Activated CD4-positive, alpha-beta memory T cell treated with anti-CD3 and anti-CD28 coated beads for 36 hours (primary cell): Measurements from ENCODE around the gene ECSCR. TPM values are rescaled to one million over a fixed set of nuclear protein-coding genes. Genes with fewer than 3 reads are reported as not detected.
A peak's percentile ranks its signal among the peaks of the same experiment; 100 is the strongest.
"Not testable (repeated sequence)": the region's sequence is repeated elsewhere in the genome, so short reads cannot be mapped to it uniquely, and the experiment has no call there.

ENCODE experiments used
- CTCF ChIA-PET: fragments of 350-600 bp; sonication (Branson Sonifier 250); formaldehyde crosslinking; loops from one replicate; lab custom pipeline; 2021; ENCODE audit warnings: antibody characterized with exemption, inconsistent platforms; lab: Charles Lee
- POLR2A ChIA-PET: fragments of 350-600 bp; sonication (Branson Sonifier 250); formaldehyde crosslinking; loops from one replicate; lab custom pipeline; 2021; ENCODE audit warnings: antibody characterized with exemption; lab: Charles Lee
- DNase-seq: peaks from one replicate; pipeline ENCODE4 v3.0.0-alpha.2; 2020
- H3K27ac Mint-ChIP-seq: one replicate; pipeline ENCODE4 v1.8.0; 2021; ENCODE audit warnings: mixed read lengths
- H3K27me3 Mint-ChIP-seq: one replicate; pipeline ENCODE4 v1.8.0; 2021; ENCODE audit warnings: mixed read lengths
- H3K36me3 Mint-ChIP-seq: one replicate; pipeline ENCODE4 v1.8.0; 2021; ENCODE audit warnings: mixed read lengths
- H3K4me1 Mint-ChIP-seq: one replicate; pipeline ENCODE4 v1.8.0; 2021; ENCODE audit warnings: low read depth, mixed read lengths
- H3K4me3 Mint-ChIP-seq: one replicate; pipeline ENCODE4 v1.8.0; 2021; ENCODE audit warnings: mild to moderate bottlenecking, mixed read lengths
- H3K9me3 Mint-ChIP-seq: one replicate; pipeline ENCODE4 v1.8.0; 2021; ENCODE audit warnings: mixed read lengths
- intact Hi-C: fragments of 100-400 bp; cut with micrococcal nuclease; formaldehyde crosslinking; loops from one replicate; pipeline ENCODE4 v1.15.1; 2023
- total RNA-seq, 2 experiments: library from RNA; stranded (reverse); gene quantifications; one replicate each; pipeline ENCODE4 v1.2.3, GENCODE V29; 2021

Gene ECSCR
- 1 to 10 TPM; 3.7 to 4.2 TPM for total RNA-seq

DNA sequence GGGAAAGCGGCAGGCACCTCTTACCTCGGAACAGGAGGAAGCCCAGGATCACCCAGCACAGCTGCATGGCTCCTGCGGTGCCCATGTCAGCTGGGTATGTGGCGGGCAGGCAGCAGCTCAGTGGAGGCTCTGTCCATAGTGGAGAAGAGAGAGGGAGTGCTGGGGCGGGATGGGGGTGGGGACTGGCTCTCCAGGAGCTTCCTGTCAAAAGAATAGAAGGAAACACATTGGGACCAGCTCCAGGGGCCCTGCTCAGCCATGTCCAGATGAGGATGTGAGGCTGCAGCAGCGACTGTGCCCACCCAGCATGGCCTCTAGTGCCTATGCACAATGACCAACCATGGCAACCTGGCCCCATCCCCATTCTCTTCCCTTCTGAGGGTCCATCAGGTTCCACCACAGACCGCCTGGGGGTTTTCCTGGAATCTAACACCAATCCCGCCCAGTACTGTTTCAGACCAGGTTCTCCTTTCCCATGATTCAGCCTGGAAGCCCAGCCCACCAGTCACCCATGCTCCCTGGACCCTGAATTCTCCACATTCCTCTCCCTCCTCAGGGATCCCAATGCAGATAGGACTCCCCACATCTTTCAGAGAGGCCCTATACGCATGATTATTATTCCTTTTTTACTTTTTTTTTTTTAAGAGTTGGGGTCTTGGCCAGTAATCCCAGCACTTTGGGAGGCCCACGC lies at the start of gene ECSCR:
ECSCR (minus strand) TSS at position 158 of the 691 bp plus-strand sequence; CDS start at position 85, 73 bp downstream.
- H3K4me3 Mint-ChIP-seq, result no peak within 1 kb of the TSS
- H3K4me1 Mint-ChIP-seq, result peaks cover 38% of the 10 kb centered on the region
- H3K27me3 Mint-ChIP-seq, result no peaks in the 10 kb centered on the region
- no peaks in the 10 kb centered on the region for H3K36me3 Mint-ChIP-seq
- H3K27ac Mint-ChIP-seq, result no peak within 1 kb of the TSS
- intact Hi-C loops, result no loop called here
- ChIA-PET CTCF (interaction anchor here (1.1 to 1.4 kb wide), 2 partner anchors 19 to 32 kb away, joined by 3 read pairs; no protein-coding TSS in a partner anchor), POLR2A (interaction anchor here (0.9 to 3.4 kb wide), 4 partner anchors 8 to 25 kb away, joined by 3 to 11 read pairs (median 4); partner anchors contain the start of genes SMIM33 and STING1)
- DNase-seq, result no peak
- H3K9me3 Mint-ChIP-seq, result no peaks in the 10 kb centered on the region

DNA sequence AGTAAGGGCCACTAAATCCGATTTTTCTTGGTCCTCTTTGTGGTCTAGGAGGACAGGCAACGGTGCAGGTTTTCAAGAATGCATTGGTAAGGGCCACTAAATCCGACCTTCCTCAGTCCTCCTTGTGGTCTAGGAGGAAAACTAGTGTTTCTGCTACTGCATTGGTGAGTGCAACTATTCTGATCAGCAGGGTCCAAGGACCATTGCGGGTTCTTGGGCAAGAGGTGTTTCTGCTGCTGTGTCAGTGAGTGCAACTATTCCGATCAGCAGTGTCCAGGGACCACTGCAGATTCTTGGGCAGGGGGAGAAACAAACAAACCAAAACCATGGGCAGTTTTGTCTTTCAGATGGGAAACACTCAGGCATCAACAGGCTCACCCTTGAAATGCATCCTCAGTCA lies 42.2 kb upstream of the ECSCR start:
- H3K27me3 Mint-ChIP-seq, H3K9me3 Mint-ChIP-seq, intact Hi-C loops, H3K4me1 Mint-ChIP-seq, H3K27ac Mint-ChIP-seq, POLR2A ChIA-PET, DNase-seq, H3K36me3 Mint-ChIP-seq, H3K4me3 Mint-ChIP-seq: not testable (repeated sequence)
- CTCF ChIA-PET, result interaction anchor here (1.0 to 1.5 kb wide), 3 partner anchors 9 to 112 kb away, joined by 3 to 4 read pairs (median 4); no protein-coding TSS in a partner anchor

DNA sequence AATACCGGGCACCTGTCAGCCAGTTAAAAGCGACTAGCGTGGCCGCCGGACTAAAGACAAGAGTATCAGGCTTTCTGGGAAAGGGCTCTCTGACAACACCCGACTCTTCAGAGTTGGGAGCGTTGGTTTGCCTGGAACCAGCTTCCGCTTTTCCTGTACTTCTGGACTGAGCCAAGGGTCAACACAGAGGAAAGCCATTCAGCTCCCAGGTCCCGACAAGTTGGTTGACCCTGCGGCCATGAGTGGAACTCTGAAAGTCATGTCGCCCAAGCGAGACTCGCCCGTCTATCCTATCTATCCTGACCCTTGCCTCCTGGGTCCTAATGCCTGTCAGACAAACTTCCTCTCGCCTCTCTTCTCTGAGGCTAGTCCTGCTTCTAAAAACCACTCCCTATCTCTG lies 41.3 kb upstream of the ECSCR start:
- CTCF ChIA-PET, result interaction anchor here (1.2 kb wide), 1 partner anchor 111 kb away, joined by 4 read pairs; no protein-coding TSS in a partner anchor
- H3K36me3 Mint-ChIP-seq, H3K9me3 Mint-ChIP-seq, DNase-seq, H3K4me3 Mint-ChIP-seq, H3K4me1 Mint-ChIP-seq, POLR2A ChIA-PET, intact Hi-C loops, H3K27ac Mint-ChIP-seq, H3K27me3 Mint-ChIP-seq: not testable (repeated sequence)

DNA sequence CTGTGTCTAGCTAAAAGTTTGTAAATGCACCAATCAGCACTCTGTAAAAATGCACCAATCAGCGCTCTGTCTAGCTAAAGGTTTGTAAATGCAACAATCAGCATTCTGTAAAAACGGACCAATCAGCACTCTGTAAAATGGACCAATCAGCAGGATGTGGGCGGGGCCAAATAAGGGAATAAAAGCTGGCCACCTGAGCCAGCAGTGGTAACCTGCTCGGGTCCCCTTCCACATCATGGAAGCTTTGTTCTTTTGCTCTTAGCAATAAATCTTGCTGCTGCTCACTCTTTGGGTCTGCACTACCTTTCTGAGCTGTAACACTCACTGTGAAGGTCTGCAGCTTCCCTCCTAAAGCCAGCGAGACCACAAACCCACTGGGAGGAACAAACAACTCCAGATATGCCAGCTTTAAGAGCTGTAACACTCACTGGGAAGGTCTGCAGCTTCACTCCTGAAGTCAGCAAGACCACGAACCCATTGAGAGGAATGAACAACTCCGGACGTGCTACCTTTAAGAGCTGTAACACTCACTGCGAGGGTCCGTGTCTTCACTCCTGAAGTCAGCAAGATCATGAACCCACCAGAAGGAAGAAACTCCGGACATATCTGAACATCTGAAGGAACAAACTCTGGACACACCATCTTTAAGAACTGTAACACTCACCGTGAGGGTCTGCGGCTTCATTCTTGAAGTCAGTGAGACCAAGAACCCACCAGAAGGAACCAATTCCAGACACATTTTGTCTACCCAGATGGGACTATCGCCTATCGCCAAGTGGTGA lies 40.7 kb upstream of the ECSCR start:
- H3K27me3 Mint-ChIP-seq, DNase-seq, intact Hi-C loops, H3K36me3 Mint-ChIP-seq, H3K27ac Mint-ChIP-seq, H3K4me1 Mint-ChIP-seq, H3K9me3 Mint-ChIP-seq, H3K4me3 Mint-ChIP-seq: not testable (repeated sequence)
- ChIA-PET CTCF (interaction anchor here (1.2 to 2.7 kb wide), 3 partner anchors 10 to 110 kb away, joined by 4 to 10 read pairs (median 4); no protein-coding TSS in a partner anchor), POLR2A (interaction anchor here (0.9 kb wide), 1 partner anchor 9 kb away, joined by 3 read pairs; no protein-coding TSS in a partner anchor)

- intact Hi-C loops, result no loop called here
- Mint-ChIP-seq H3K4me1 (peaks cover 3% of the 10 kb centered on the region), H3K36me3 (no peaks in the 10 kb centered on the region), H3K9me3 (no peaks in the 10 kb centered on the region), H3K27me3 (no peaks in the 10 kb centered on the region), H3K4me3 (no peak overlapping the region), H3K27ac (no peak overlapping the region)
- ChIA-PET POLR2A (no interaction called here), CTCF (interaction anchor here (1.8 to 2.7 kb wide), 2 partner anchors 12 to 79 kb away, joined by 4 to 10 read pairs; no protein-coding TSS in a partner anchor)
- no peak for DNase-seq
These were observed 38.8 kb upstream of the ECSCR start for GRCh38 chr5:139501381-139501780.

DNA sequence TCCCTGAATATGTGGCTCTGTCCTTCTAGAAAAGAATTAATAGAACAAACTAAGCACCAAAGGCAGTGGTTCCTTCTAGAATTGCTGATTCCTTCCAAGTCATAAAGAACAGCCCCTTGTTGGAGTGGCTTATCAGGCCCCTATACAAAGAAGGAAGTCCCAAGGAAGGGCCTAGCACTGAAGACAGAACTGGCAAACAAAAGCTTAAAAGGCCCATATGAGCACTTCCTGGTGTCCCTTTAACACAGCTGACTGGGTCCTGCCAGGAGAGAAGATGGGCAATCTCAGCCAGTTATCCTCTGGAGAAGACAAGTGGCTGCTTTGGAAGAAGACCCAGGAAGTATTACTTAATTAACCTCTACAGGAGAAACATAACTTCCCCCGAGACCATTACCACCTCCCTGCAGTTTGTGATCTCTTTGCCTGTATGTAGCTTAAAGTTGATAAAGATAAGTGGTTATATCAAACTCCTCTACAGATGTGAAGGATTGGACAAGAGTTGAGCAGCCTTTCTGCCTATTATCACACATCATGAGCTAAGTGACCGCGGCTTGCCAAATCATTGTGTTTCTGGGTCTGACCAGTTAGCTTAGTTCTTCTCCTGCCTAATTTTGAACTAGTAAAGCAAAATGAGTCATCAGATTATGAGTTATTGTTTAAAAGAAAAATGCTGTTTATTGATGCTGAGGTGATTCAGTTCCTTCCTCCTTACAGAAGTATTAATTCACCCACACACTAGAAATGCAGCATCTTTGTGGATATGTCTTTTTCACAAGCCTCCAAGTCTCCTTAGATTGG lies 33.3 kb upstream of the ECSCR start:
- Mint-ChIP-seq H3K9me3 (no peaks in the 10 kb centered on the region), H3K27me3 (no peaks in the 10 kb centered on the region), H3K4me3 (no peak overlapping the region), H3K27ac (peak overlapping the region; percentile 73), H3K36me3 (no peaks in the 10 kb centered on the region), H3K4me1 (peaks cover 26% of the 10 kb centered on the region)
- CTCF ChIA-PET, result interaction anchor here (0.5 to 5.3 kb wide), 8 partner anchors 12 to 76 kb away, joined by 3 to 29 read pairs (median 4); partner anchors contain the start of gene STING1
- DNase-seq, result peak; percentile 51
- POLR2A ChIA-PET, result interaction anchor here (1.6 to 1.9 kb wide), 2 partner anchors 14 to 17 kb away, joined by 9 to 15 read pairs; partner anchors contain the start of gene STING1
- intact Hi-C loops, result no loop called here

GRCh38 chr5:139494832-139495231 lies 32.3 kb upstream of the ECSCR start:
- no peaks in the 10 kb centered on the region for H3K36me3 Mint-ChIP-seq
- no peak overlapping the region for H3K4me3 Mint-ChIP-seq
- H3K27ac Mint-ChIP-seq, result no peak overlapping the region
- DNase-seq, result no peak
- ChIA-PET CTCF (interaction anchor here (0.5 to 5.3 kb wide), 5 partner anchors 12 to 72 kb away, joined by 3 to 29 read pairs (median 7); partner anchors contain the start of genes ECSCR and STING1), POLR2A (interaction anchor here (1.9 kb wide), 1 partner anchor 13 kb away, joined by 15 read pairs; the partner anchor contains the start of gene STING1)
- intact Hi-C loops, result no loop called here
- peaks cover 26% of the 10 kb centered on the region for H3K4me1 Mint-ChIP-seq
- no peaks in the 10 kb centered on the region for H3K9me3 Mint-ChIP-seq
- no peaks in the 10 kb centered on the region for H3K27me3 Mint-ChIP-seq

DNA sequence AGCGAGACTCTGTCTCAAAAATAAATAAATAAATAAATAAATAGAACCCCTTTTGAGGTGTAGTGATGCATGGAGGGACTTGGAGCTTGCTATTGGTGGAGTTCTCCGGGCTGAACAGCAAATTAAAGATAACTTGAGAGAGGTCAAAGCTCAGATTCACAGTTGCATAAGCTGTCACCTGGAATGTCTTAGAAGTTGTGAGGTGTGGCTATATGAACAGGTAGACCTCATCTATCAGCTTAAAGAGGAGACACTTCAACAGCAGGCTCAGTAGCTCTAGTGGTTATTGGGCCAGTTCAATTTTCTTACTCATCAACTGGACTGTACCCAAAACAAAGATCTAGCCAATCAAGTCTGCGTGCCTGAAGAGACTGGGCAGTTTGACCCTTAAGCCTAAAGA lies 31.7 kb upstream of the ECSCR start:
- Mint-ChIP-seq H3K4me3 (no peak overlapping the region), H3K27me3 (no peaks in the 10 kb centered on the region), H3K27ac (no peak overlapping the region), H3K4me1 (peaks cover 26% of the 10 kb centered on the region), H3K36me3 (no peaks in the 10 kb centered on the region), H3K9me3 (no peaks in the 10 kb centered on the region)
- ChIA-PET POLR2A (interaction anchor here (0.7 kb wide), 1 partner anchor 8 kb away, joined by 3 read pairs; no protein-coding TSS in a partner anchor), CTCF (interaction anchor here (1.0 to 5.3 kb wide), 4 partner anchors 12 to 71 kb away, joined by 3 to 29 read pairs (median 14); partner anchors contain the start of genes ECSCR and STING1)
- intact Hi-C loops, result no loop called here
- DNase-seq, result no peak

GRCh38 chr5:139492700-139493192 lies 30.2 kb upstream of the ECSCR start:
- DNase-seq, result no peak
- CTCF ChIA-PET, result interaction anchor here (5.3 kb wide), 1 partner anchor 70 kb away, joined by 29 read pairs; no protein-coding TSS in a partner anchor
- Mint-ChIP-seq H3K4me3 (no peak overlapping the region), H3K9me3 (no peaks in the 10 kb centered on the region), H3K27ac (no peak overlapping the region), H3K4me1 (peaks cover 35% of the 10 kb centered on the region), H3K27me3 (no peaks in the 10 kb centered on the region), H3K36me3 (no peaks in the 10 kb centered on the region)
- POLR2A ChIA-PET, result no interaction called here
- intact Hi-C loops, result no loop called here

GRCh38 chr5:139488260-139488659 lies 25.7 kb upstream of the ECSCR start:
- H3K9me3 Mint-ChIP-seq, result no peaks in the 10 kb centered on the region
- no peak for DNase-seq
- intact Hi-C loops, result no loop called here
- peaks cover 18% of the 10 kb centered on the region for H3K4me1 Mint-ChIP-seq
- no peaks in the 10 kb centered on the region for H3K27me3 Mint-ChIP-seq
- no peak overlapping the region for H3K27ac Mint-ChIP-seq
- no peaks in the 10 kb centered on the region for H3K36me3 Mint-ChIP-seq
- CTCF ChIA-PET, result interaction anchor here (0.6 kb wide), 1 partner anchor 66 kb away, joined by 4 read pairs; no protein-coding TSS in a partner anchor
- POLR2A ChIA-PET, result no interaction called here
- H3K4me3 Mint-ChIP-seq, result no peak overlapping the region

DNA sequence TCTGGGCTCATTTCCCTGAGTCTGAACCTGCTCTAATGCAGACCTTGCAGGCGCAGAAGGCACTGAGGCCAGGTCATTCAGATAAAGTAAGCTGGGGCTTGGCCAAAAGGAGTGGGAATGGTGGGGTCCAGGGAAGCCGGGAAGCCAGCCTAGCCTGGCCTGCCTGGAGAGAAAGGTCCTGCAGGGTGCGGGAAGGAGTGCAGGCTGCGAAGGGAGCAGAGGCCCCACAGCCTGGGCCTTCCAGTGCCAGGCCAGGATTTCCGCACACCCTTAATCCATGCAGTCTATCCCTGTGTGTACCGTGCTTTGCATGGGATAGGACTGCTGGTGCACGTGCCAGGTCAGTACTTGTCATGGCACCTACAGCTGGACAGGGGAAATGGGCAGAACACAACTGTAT lies 23.7 kb upstream of the ECSCR start:
- Mint-ChIP-seq H3K4me1 (peaks cover 17% of the 10 kb centered on the region), H3K9me3 (no peaks in the 10 kb centered on the region), H3K27me3 (no peaks in the 10 kb centered on the region), H3K36me3 (peaks cover 15% of the 10 kb centered on the region), H3K27ac (no peak overlapping the region), H3K4me3 (no peak overlapping the region)
- intact Hi-C loops, result no loop called here
- POLR2A ChIA-PET, result no interaction called here
- no peak for DNase-seq
- CTCF ChIA-PET, result no interaction called here
